ENCODE measurements around the gene MPHOSPH9.

- TF ChIP-seq CTCF (IDR thresholded peaks at IDR 0.05) (no peak), POLR2A (IDR thresholded peaks at IDR 0.05) (no peak)
Observed at GRCh38 chr12:123134826-123135225, 98.1 kb downstream of the MPHOSPH9 start.
